A549 (cell line): ENCODE measurements around the gene MON1B. TPM values are rescaled to one million over a fixed set of nuclear protein-coding genes. Genes with fewer than 3 reads are reported as not detected.
"Not testable (repeated sequence)": the region's sequence is repeated elsewhere in the genome, so short reads cannot be mapped to it uniquely, and the experiment has no call there.

Source experiments
- ATAC-seq, 2 experiments: fragments of 200-7000 bp in 1 of 2; fragments of >200 bp in 1 of 2; cut with Nextera tagmentation in 1 of 2; cut with Tn5 transposase in 1 of 2; 3 replicates each; pipeline versions ENCODE4 v1.8.0 to v1.9.1; 2018 to 2020; ENCODE audit warnings: mild to moderate bottlenecking in 1 of 2, moderate library complexity in 1 of 2
- CTCF ChIA-PET: fragments of 300-600 bp; sonication (Branson Sonifier 250); formaldehyde crosslinking; extraction: SDS; loops from one replicate; lab custom pipeline; 2021; ENCODE audit warnings: antibody characterized with exemption, inconsistent platforms; lab: Yijun Ruan, JAX
- POLR2A ChIA-PET: fragments of 350-600 bp; formaldehyde crosslinking; extraction: SDS; loops from one replicate; lab custom pipeline; 2021; ENCODE audit warnings: antibody characterized with exemption, inconsistent platforms; lab: Yijun Ruan, JAX
- DNase-seq, 2 experiments: peaks; one replicate each; pipeline versions ENCODE4 v3.0.0 to v3.0.0-alpha.2; 2011 to 2016; ENCODE audit warnings: low read depth in 1 of 2, low spot score in 1 of 2
- FAIRE-seq: peaks from 2 replicates; lab custom pipeline; 2011; peaks lifted over from hg19 to GRCh38; lab: Jason Lieb, UNC
- H3K27ac ChIP-seq, 2 experiments: fragments of >200 bp; sonication (Bioruptor Twin); formaldehyde crosslinking; 3 replicates each; pipeline ENCODE4 v1.5.1; 2016 to 2017
- H3K4me1 ChIP-seq: fragments of >200 bp; sonication (Bioruptor Twin); formaldehyde crosslinking; 3 replicates; pipeline ENCODE4 v1.6.1; 2016
- H3K4me2 ChIP-seq: fragments of >200 bp; sonication (Bioruptor Twin); formaldehyde crosslinking; 3 replicates; pipeline ENCODE4 v1.6.1; 2016
- H3K4me3 ChIP-seq: fragments of >200 bp; sonication (Bioruptor Twin); formaldehyde crosslinking; 3 replicates; pipeline ENCODE4 v1.5.1; 2016
- H3K9me3 ChIP-seq: fragments of >200 bp; sonication (Bioruptor Twin); formaldehyde crosslinking; 3 replicates; pipeline ENCODE4 v1.6.1; 2016
- BHLHE40 ChIP-seq: IDR thresholded peaks from 2 replicates; pipeline ENCODE4 v1.6.1; 2012; ENCODE audit warnings: low read depth, low read length, inconsistent platforms
- CBX8 ChIP-seq: fragments of 200-600 bp; sonication (generic); IDR thresholded peaks from 2 replicates; pipeline ENCODE4 v1.6.1; 2016
- CEBPB ChIP-seq, 2 experiments: fragments of >200 bp in 1 of 2; sonication (Bioruptor Twin) in 1 of 2; formaldehyde crosslinking in 1 of 2; IDR thresholded peaks; 2 replicates each; pipeline ENCODE4 v1.6.1; 2012 to 2016
- FOSL2 ChIP-seq, 2 experiments: fragments of 450-650 bp in 1 of 2; fragments of >200 bp in 1 of 2; sonication (Bioruptor Twin) in 1 of 2; formaldehyde crosslinking; IDR thresholded peaks; 2 replicates each; pipeline versions ENCODE4 v1.5.0 to v1.6.1; 2016 to 2020; ENCODE audit warnings: mild to moderate bottlenecking in 1 of 2, moderate library complexity in 1 of 2
- FOXS1 ChIP-seq: fragments of 250-450 bp; sonication (Bioruptor Pico); IDR thresholded peaks from 2 replicates; pipeline ENCODE4 v1.5.0; 2020; ENCODE audit warnings: mild to moderate bottlenecking, moderate library complexity
- HDAC2 ChIP-seq: fragments of 200-600 bp; sonication (generic); IDR thresholded peaks from 2 replicates; pipeline ENCODE4 v1.6.1; 2016
- HOXB5 ChIP-seq: fragments of 250-450 bp; sonication (Bioruptor Pico); IDR thresholded peaks from 2 replicates; pipeline ENCODE4 v1.5.0; 2020; ENCODE audit warnings: mild to moderate bottlenecking, moderate library complexity
- KDM1A ChIP-seq: fragments of 200-600 bp; sonication (generic); IDR thresholded peaks from 2 replicates; pipeline ENCODE4 v1.6.1; 2016; ENCODE audit warnings: low read depth, mild to moderate bottlenecking
- KDM5A ChIP-seq: fragments of 200-600 bp; sonication (generic); IDR thresholded peaks from 2 replicates; pipeline ENCODE4 v1.6.1; 2016; ENCODE audit warnings: antibody characterized with exemption, mild to moderate bottlenecking
- MYC ChIP-seq: IDR thresholded peaks from 2 replicates; pipeline ENCODE4 v1.6.1; 2012; ENCODE audit warnings: mild to moderate bottlenecking, inconsistent platforms, low read length, improper control_type of control experiment, borderline replicate concordance
- PHF8 ChIP-seq: fragments of 200-600 bp; sonication (generic); IDR thresholded peaks from 2 replicates; pipeline ENCODE4 v1.6.1; 2016; ENCODE audit warnings: low read depth, mild to moderate bottlenecking, antibody characterized with exemption, moderate library complexity, borderline replicate concordance
- POLR2AphosphoS2 ChIP-seq: conservative IDR thresholded peaks from 2 replicates; pipeline ENCODE4 v1.6.1; 2012; ENCODE audit warnings: low read length, improper control_type of control experiment, inconsistent platforms
- RARB ChIP-seq: fragments of 250-450 bp; sonication (Bioruptor Pico); IDR thresholded peaks from 2 replicates; pipeline ENCODE4 v1.8.0; 2021; ENCODE audit warnings: mild to moderate bottlenecking, moderate library complexity
- SMC3 ChIP-seq: fragments of >200 bp; sonication (Bioruptor Twin); formaldehyde crosslinking; IDR thresholded peaks from 3 replicates; pipeline ENCODE4 v1.6.1; 2018; ENCODE audit warnings: inconsistent platforms
- SREBF2 ChIP-seq: fragments of 450-650 bp; IDR thresholded peaks from 2 replicates; pipeline ENCODE4 v1.6.1; 2014; ENCODE audit warnings: mild to moderate bottlenecking, moderate library complexity
- ZC3H11A ChIP-seq: fragments of 450-650 bp; IDR thresholded peaks from 2 replicates; pipeline ENCODE4 v1.6.1; 2014; ENCODE audit warnings: antibody characterized with exemption, mild to moderate bottlenecking
- ZSCAN20 ChIP-seq: fragments of 250-450 bp; sonication (Bioruptor Pico); IDR thresholded peaks from 2 replicates; pipeline ENCODE4 v1.8.0; 2022; ENCODE audit warnings: mild to moderate bottlenecking, moderate library complexity
- WGBS: methylation state at CpG from one replicate; pipeline ENCODE4 v1.1.6; 2017; ENCODE audit errors: missing lambda C conversion rate; 5-methylcytosine and 5-hydroxymethylcytosine counted together
- polyA plus RNA-seq, 4 experiments: library from polyadenylated mRNA; depleted of rRNA in 3 of 4; stranded (reverse); fragments of >200 nt; fragmentation: RNase III in 1 of 4; extraction: RNeasy Plus Mini Kit Qiagen cat#74134 plus additional on column Dnase treatment in 1 of 4; gene quantifications; 2 replicates in 3 of 4; 3 replicates in 1 of 4; pipeline ENCODE4 v1.2.3, GENCODE V29; 2011 to 2017
- TF ChIP-seq, protein P1 (sequence below): fragments of 200-600 bp; sonication (generic); IDR thresholded peaks from 2 replicates; pipeline ENCODE4 v1.6.1; 2016; ENCODE audit warnings: antibody characterized with exemption, mild to moderate bottlenecking, moderate library complexity
- TF ChIP-seq, protein P2 (sequence below): fragments of 450-650 bp; IDR thresholded peaks from 2 replicates; pipeline ENCODE4 v1.6.1; 2014; ENCODE audit warnings: antibody characterized with exemption
- TF ChIP-seq, protein P3 (sequence below): fragments of >200 bp; sonication (Bioruptor Twin); formaldehyde crosslinking; IDR thresholded peaks from 3 replicates; pipeline ENCODE4 v1.6.1; 2016
- TF ChIP-seq, protein P4 (sequence below): fragments of >200 bp; sonication (Bioruptor Twin); formaldehyde crosslinking; IDR thresholded peaks from 2 replicates; pipeline ENCODE4 v1.6.1; 2016

The MON1B gene
- polyA plus RNA-seq, 2 of the 4 experiments (the other 2 are of a cell fraction), result 18.0 to 32.5 TPM

DNA sequence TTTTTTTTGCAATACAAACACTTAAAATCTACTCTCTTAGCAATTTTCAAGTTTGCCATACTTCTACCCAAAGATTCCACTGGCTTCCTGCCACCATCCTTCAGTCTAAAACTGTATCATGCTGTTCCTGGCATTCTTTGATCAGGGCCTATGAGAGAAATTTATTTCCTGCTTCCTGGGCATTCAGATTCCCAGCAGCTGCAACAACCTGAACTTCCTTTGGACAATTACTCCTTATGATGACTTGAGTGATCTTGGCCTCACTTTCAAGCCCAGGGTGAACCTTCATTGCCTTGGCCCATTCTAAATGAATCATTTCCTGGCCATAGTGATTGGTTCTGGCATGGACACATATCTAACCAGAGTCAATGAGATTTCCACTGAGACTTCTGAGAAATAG lies 18.0 kb upstream of the MON1B start:
- Histone ChIP-seq H3K4me2 (no peak overlapping the region), H3K4me3 (no peak overlapping the region), H3K4me1 (no peaks in the 10 kb centered on the region), H3K9me3 (no peaks in the 10 kb centered on the region), H3K27ac (no peak overlapping the region)
- TF ChIP-seq SMC3, result no peak
- no peak for TF ChIP-seq KDM5A
- TF ChIP-seq CBX8, result no peak
- TF ChIP-seq PHF8, result no peak
- FAIRE-seq (no peak), DNase-seq (no peak), ATAC-seq (no peak)
- ChIA-PET POLR2A (no interaction called here), CTCF (interaction anchor here (1.8 to 8.5 kb wide), 3 partner anchors 103 to 893 kb away, joined by 5 to 55 read pairs (median 16); partner anchors contain the start of gene CNTNAP4)

DNA sequence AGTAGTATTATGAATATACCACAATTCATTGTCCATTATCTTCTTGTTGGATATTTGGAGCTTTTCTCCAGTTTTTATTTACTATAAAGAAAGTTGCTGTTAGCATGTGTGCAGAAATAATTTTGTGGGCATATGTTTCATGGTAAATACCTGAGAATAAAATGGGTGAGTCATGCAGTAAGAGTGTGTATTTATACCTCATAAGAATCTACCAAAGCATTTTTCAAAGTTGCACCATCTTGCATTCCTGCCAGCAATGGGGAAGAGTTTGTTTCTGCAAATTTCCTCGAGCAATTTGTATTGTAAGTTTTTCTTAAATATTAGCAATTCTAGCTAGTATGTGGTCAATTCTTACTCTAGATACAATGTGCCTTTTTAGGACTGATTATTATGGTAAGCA lies 7.9 kb upstream of the MON1B start:
- Histone ChIP-seq H3K4me3 (no peak overlapping the region), H3K27ac (no peak overlapping the region), H3K4me2 (peak overlapping the region; percentile 46; the same call in 2 of the 3 replicates), H3K4me1 (peaks cover 7% of the 10 kb centered on the region; the same call in 2 of the 3 replicates), H3K9me3 (no peaks in the 10 kb centered on the region)
- ChIA-PET CTCF (interaction anchor here (1.0 to 4.6 kb wide), 2 partner anchors 12 to 530 kb away, joined by 4 to 41 read pairs; no protein-coding TSS in a partner anchor), POLR2A (no interaction called here)
- DNase-seq, result no peak
- WGBS, result 8% methylated on average over 1 of the region's 1 CpG
- no peak for FAIRE-seq
- no peak for TF ChIP-seq FOSL2 (IDR thresholded peaks at IDR 0.05)
- peak; percentile 66 for TF ChIP-seq FOSL2 (CRISPR knock-in tag; IDR thresholded peaks at IDR 0.05)
- TF ChIP-seq HOXB5, result no peak
- peak in 1 of 2 experiments; percentile 53; a peak in 1 of 4 replicates for TF ChIP-seq CEBPB (IDR thresholded peaks at IDR 0.05)
- no peak for TF ChIP-seq SREBF2
- peak in 1 of 2 experiments; percentile 39; a peak in 1 of 6 replicates for ATAC-seq

DNA sequence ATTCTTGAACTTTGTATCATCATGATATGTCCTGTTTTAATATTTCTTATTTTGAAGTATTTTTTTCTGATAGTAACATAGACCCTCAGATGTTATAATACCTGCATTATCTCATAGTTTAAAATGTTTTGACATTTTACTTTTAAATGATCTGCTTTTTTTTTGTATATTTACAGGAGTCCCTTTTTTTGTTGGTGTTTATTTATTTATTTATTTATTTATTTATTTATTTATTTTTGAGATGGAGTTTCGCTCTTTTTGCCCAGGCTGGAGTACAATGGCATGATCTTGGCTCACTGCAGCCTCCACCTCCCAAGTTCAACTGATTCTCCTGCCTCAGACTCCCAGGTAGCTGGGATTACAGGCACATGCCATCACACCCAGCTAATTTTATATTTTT lies 4.7 kb upstream of the MON1B start:
- H3K4me2 ChIP-seq, H3K27ac ChIP-seq: not testable (repeated sequence)
- peak; percentile 85 for TF ChIP-seq ZC3H11A
- TF ChIP-seq, all 56 proteins: peak for 1; not testable (repeated sequence) for 55
- H3K9me3 ChIP-seq, H3K4me3 ChIP-seq, ATAC-seq, FAIRE-seq, POLR2A ChIA-PET, DNase-seq: not testable (repeated sequence)
- CTCF ChIA-PET, result interaction anchor here (0.9 to 1.0 kb wide), 2 partner anchors 15 to 16 kb away, joined by 3 read pairs; no protein-coding TSS in a partner anchor
- WGBS, result 75% methylated on average over 1 of the region's 1 CpG
- peaks cover 11% of the 10 kb centered on the region for H3K4me1 ChIP-seq

DNA sequence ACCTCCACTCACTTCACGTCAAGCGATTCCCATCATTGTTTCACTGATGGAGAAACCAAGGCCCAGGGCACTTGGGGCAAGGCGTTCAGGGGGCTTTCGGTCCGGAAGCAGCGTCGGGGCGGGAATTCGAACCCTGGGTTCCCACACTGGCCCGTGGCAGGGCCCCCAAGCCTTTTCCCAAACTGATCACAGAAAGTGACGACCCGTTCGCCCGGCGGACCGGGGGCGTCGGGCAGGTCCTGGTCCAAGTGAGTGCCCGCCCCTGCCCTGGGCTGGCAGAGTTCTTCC lies 856 bp upstream of the MON1B start:
- under 1% methylated on average over 12 of the region's 19 CpGs for WGBS
- FAIRE-seq (no peak), ATAC-seq (no peak; a peak in 1 of 6 replicates), DNase-seq (no peak)
- CTCF ChIA-PET, result interaction anchor here (1.0 kb wide), 1 partner anchor 75 kb away, joined by 3 read pairs; no protein-coding TSS in a partner anchor
- H3K9me3 ChIP-seq, result no peaks in the 10 kb centered on the region
- no peak for TF ChIP-seq MYC
- TF ChIP-seq ZSCAN20, result no peak
- TF ChIP-seq, protein P1, sequence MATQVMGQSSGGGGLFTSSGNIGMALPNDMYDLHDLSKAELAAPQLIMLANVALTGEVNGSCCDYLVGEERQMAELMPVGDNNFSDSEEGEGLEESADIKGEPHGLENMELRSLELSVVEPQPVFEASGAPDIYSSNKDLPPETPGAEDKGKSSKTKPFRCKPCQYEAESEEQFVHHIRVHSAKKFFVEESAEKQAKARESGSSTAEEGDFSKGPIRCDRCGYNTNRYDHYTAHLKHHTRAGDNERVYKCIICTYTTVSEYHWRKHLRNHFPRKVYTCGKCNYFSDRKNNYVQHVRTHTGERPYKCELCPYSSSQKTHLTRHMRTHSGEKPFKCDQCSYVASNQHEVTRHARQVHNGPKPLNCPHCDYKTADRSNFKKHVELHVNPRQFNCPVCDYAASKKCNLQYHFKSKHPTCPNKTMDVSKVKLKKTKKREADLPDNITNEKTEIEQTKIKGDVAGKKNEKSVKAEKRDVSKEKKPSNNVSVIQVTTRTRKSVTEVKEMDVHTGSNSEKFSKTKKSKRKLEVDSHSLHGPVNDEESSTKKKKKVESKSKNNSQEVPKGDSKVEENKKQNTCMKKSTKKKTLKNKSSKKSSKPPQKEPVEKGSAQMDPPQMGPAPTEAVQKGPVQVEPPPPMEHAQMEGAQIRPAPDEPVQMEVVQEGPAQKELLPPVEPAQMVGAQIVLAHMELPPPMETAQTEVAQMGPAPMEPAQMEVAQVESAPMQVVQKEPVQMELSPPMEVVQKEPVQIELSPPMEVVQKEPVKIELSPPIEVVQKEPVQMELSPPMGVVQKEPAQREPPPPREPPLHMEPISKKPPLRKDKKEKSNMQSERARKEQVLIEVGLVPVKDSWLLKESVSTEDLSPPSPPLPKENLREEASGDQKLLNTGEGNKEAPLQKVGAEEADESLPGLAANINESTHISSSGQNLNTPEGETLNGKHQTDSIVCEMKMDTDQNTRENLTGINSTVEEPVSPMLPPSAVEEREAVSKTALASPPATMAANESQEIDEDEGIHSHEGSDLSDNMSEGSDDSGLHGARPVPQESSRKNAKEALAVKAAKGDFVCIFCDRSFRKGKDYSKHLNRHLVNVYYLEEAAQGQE, result no peak
- TF ChIP-seq, protein P2, sequence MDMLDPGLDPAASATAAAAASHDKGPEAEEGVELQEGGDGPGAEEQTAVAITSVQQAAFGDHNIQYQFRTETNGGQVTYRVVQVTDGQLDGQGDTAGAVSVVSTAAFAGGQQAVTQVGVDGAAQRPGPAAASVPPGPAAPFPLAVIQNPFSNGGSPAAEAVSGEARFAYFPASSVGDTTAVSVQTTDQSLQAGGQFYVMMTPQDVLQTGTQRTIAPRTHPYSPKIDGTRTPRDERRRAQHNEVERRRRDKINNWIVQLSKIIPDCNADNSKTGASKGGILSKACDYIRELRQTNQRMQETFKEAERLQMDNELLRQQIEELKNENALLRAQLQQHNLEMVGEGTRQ, result no peak
- TF ChIP-seq, protein P3, sequence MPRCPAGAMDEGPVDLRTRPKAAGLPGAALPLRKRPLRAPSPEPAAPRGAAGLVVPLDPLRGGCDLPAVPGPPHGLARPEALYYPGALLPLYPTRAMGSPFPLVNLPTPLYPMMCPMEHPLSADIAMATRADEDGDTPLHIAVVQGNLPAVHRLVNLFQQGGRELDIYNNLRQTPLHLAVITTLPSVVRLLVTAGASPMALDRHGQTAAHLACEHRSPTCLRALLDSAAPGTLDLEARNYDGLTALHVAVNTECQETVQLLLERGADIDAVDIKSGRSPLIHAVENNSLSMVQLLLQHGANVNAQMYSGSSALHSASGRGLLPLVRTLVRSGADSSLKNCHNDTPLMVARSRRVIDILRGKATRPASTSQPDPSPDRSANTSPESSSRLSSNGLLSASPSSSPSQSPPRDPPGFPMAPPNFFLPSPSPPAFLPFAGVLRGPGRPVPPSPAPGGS, result no peak
- no peak for TF ChIP-seq KDM1A
- no peak for TF ChIP-seq KDM5A
- no peak for TF ChIP-seq POLR2AphosphoS2
- TF ChIP-seq FOXS1 (CRISPR knock-in tag), result no peak
- TF ChIP-seq RARB (CRISPR knock-in tag), result no peak
- TF ChIP-seq, protein P4, sequence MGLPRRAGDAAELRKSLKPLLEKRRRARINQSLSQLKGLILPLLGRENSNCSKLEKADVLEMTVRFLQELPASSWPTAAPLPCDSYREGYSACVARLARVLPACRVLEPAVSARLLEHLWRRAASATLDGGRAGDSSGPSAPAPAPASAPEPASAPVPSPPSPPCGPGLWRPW, result no peak
- TF ChIP-seq HDAC2, result no peak
- no peak for TF ChIP-seq BHLHE40
- peak overlapping the region; percentile 90 to 94 for H3K27ac ChIP-seq
- peak overlapping the region; percentile 94 for H3K4me3 ChIP-seq
- POLR2A ChIA-PET, result interaction anchor here (0.5 to 2.1 kb wide), 2 partner anchors 23 to 32 kb away, joined by 5 to 14 read pairs; no protein-coding TSS in a partner anchor
- peak overlapping the region; percentile 98 for H3K4me2 ChIP-seq
- H3K4me1 ChIP-seq, result peaks cover 14% of the 10 kb centered on the region; the same call in 2 of the 3 replicates
